ENCODE data around the gene NOD1. TPM values are rescaled to one million over a fixed set of nuclear protein-coding genes. Genes with fewer than 3 reads are reported as not detected.

The NOD1 gene
- total and polyA plus RNA-seq, 8 donors: 2.3 to 18.3 (median 5.5) TPM

DNA sequence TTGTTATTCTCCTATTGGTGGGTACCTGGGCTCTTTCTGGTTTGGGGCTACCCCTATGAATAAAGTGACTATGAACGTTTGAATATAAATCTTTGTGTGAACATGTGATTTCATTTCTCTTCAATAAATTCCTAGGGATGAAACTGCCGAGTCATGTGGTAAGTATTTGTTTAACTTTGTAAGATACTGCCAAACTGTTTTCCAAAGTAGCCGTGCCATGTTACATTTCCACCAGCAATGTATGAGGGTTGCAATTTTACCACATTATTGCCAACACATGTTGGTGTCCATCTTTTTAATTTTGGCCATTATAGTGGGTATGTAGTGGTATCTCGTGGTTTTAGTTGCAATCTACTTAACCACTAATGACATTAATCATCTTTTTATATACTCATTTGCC is 99.5 kb downstream of the NOD1 start:
- Histone ChIP-seq H3K9me3 (peaks cover 0 to 15% (median 11%) of the 10 kb centered on the region in 4 donors), H3K36me3 (no peaks in the 10 kb centered on the region), H3K27me3 (no peaks in the 10 kb centered on the region), H3K27ac (no peak overlapping the region), H3K4me3 (no peak overlapping the region), H3K4me1 (peaks cover 0 to 15% (median 4%) of the 10 kb centered on the region in 4 donors)
- TF ChIP-seq POLR2A (IDR thresholded peaks at IDR 0.05) (no peak), POLR2AphosphoS5 (IDR thresholded peaks at IDR 0.05) (no peak), EP300 (IDR thresholded peaks at IDR 0.05) (no peak)
- TF ChIP-seq, protein P1, sequence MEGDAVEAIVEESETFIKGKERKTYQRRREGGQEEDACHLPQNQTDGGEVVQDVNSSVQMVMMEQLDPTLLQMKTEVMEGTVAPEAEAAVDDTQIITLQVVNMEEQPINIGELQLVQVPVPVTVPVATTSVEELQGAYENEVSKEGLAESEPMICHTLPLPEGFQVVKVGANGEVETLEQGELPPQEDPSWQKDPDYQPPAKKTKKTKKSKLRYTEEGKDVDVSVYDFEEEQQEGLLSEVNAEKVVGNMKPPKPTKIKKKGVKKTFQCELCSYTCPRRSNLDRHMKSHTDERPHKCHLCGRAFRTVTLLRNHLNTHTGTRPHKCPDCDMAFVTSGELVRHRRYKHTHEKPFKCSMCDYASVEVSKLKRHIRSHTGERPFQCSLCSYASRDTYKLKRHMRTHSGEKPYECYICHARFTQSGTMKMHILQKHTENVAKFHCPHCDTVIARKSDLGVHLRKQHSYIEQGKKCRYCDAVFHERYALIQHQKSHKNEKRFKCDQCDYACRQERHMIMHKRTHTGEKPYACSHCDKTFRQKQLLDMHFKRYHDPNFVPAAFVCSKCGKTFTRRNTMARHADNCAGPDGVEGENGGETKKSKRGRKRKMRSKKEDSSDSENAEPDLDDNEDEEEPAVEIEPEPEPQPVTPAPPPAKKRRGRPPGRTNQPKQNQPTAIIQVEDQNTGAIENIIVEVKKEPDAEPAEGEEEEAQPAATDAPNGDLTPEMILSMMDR (IDR thresholded peaks at IDR 0.05): no peak
- DNase-seq: no peak
- intact Hi-C loops (cut with DNase I; ENCODE audit: low total_unique reads): no loop called here
- WGBS, 5 donors: 43 to 57% (median 48%) methylated on average over 4 of the region's 4 CpGs

DNA sequence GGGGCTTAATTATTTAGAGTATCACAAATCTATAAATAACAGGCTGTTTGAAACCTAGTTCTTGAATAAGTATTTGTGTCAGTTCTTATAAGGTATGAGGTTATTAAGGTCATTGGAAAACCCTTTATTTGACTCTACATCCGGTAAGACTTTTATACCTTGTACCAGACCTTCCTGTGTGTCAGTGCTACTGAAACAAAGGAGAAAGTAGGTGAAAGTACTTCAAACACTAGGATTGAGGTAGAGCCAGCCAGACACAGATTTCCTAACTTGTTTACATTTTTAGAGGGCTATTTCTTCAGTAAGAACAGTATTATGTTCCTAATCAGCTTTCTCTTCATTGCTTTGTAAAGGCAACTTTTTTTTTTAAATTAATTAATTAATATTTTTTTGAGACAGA is 100.3 kb downstream of the NOD1 start:
- TF ChIP-seq POLR2AphosphoS5 (IDR thresholded peaks at IDR 0.05): no peak
- TF ChIP-seq, protein P1 (IDR thresholded peaks at IDR 0.05): no peak
- TF ChIP-seq POLR2A (IDR thresholded peaks at IDR 0.05): no peak
- no peak for TF ChIP-seq EP300 (IDR thresholded peaks at IDR 0.05)
- DNase-seq: peak in 1 of 2 donors; percentile 52
- H3K4me3 ChIP-seq: no peak overlapping the region
- H3K27me3 ChIP-seq: no peaks in the 10 kb centered on the region
- H3K27ac ChIP-seq: no peak overlapping the region
- peaks cover 0 to 15% (median 11%) of the 10 kb centered on the region in 4 donors for H3K9me3 ChIP-seq
- intact Hi-C loops (cut with DNase I; ENCODE audit: low total_unique reads): no loop called here
- H3K4me1 ChIP-seq: peaks cover 0 to 15% (median 4%) of the 10 kb centered on the region in 4 donors
- no peaks in the 10 kb centered on the region for H3K36me3 ChIP-seq
- WGBS, 5 donors: 25 to 60% (median 38%) methylated on average over 1 of the region's 1 CpG

Other genes starting within 250 kb of the NOD1 start
- gene ZNRF2, start 194.2 kb downstream of the NOD1 start, total RNA-seq: 100 to 1,000 TPM in 1 of 5 donors, 10 to 100 TPM in 4; 23.3 to 209 (median 29.0) TPM
- gene ZNRF2, start 194.2 kb downstream of the NOD1 start, polyA plus RNA-seq: 10 to 100 TPM in 2 of 3 donors, 1 to 10 TPM in 1; 5.4 to 13.9 (median 10.3) TPM
- gene GGCT, start 26.0 kb upstream of the NOD1 start, total RNA-seq: 10 to 100 TPM in 2 of 5 donors, 1 to 10 TPM in 2, not detected in 1; 2.9 to 25.7 (median 11.8) TPM
- 10 to 100 TPM; 49.2 to 56.5 (median 53.6) TPM for gene GGCT, start 26.0 kb upstream of the NOD1 start, polyA plus RNA-seq
- gene GARS1, start 116.1 kb upstream of the NOD1 start, total RNA-seq: 10 to 100 TPM; 37.5 to 76.8 (median 52.5) TPM
- 100 to 1,000 TPM in 2 of 3 donors, 10 to 100 TPM in 1; 75.9 to 124 (median 122) TPM for gene GARS1, start 116.1 kb upstream of the NOD1 start, polyA plus RNA-seq
- not detected for gene CRHR2, start 203.7 kb upstream of the NOD1 start, total RNA-seq
- not detected for gene CRHR2, start 203.7 kb upstream of the NOD1 start, polyA plus RNA-seq